GM15510 (cell line): ENCODE measurements around the gene KCTD18.

Experiments
- POLR2A ChIP-seq: IDR thresholded peaks from 3 replicates; pipeline ENCODE4 v1.6.1; 2011; ENCODE audit warnings: borderline replicate concordance; ENCODE audit not compliant: insufficient read length; ENCODE audit errors: extremely low read depth

Gene KCTD18

GRCh38 chr2:200509612-200510433 is at the start of gene KCTD18:
Gene KCTD18, minus strand, starts transcription at chr2:200510068. Its CDS starts 3,052 bp downstream, at chr2:200507016.
- TF ChIP-seq POLR2A: peak; percentile 83

- no peak for TF ChIP-seq POLR2A
These were observed 30.9 kb upstream of the KCTD18 start for GRCh38 chr2:200540793-200541192.

GRCh38 chr2:200538139-200538538 is 28.3 kb upstream of the KCTD18 start:
- TF ChIP-seq POLR2A: no peak

GRCh38 chr2:200534572-200534971 is 24.7 kb upstream of the KCTD18 start:
- no peak for TF ChIP-seq POLR2A

- no peak for TF ChIP-seq POLR2A
These were observed 23.9 kb upstream of the KCTD18 start for GRCh38 chr2:200533754-200534153.

- no peak for TF ChIP-seq POLR2A
These were observed 18.4 kb upstream of the KCTD18 start for GRCh38 chr2:200528228-200528627.

- TF ChIP-seq POLR2A: peak; percentile 81
These were observed 16.2 kb upstream of the KCTD18 start, which contains the start of gene SGO2 for GRCh38 chr2:200525882-200526651. Gene SGO2, plus strand, starts transcription at chr2:200526207. Its CDS starts 6,769 bp downstream, at chr2:200532976.

- no peak for TF ChIP-seq POLR2A
These were observed 15.6 kb upstream of the KCTD18 start for GRCh38 chr2:200525551-200525881.

- TF ChIP-seq POLR2A: no peak
These were observed 15.2 kb upstream of the KCTD18 start for GRCh38 chr2:200525066-200525465.

GRCh38 chr2:200523604-200524003 is 13.7 kb upstream of the KCTD18 start:
- TF ChIP-seq POLR2A: no peak

- TF ChIP-seq POLR2A: no peak
These were observed 13.3 kb upstream of the KCTD18 start for GRCh38 chr2:200523158-200523557.

- no peak for TF ChIP-seq POLR2A
These were observed 5.3 kb upstream of the KCTD18 start for GRCh38 chr2:200515155-200515554.

- no peak for TF ChIP-seq POLR2A
These were observed 645 bp downstream of the KCTD18 start for GRCh38 chr2:200509235-200509611.

GRCh38 chr2:200507179-200507578 is 2.7 kb downstream of the KCTD18 start:
- TF ChIP-seq POLR2A: no peak

- TF ChIP-seq POLR2A: no peak
These were observed 3.2 kb downstream of the KCTD18 start for GRCh38 chr2:200506679-200507078.

GRCh38 chr2:200502196-200502595 is 7.7 kb downstream of the KCTD18 start:
- no peak for TF ChIP-seq POLR2A
